ENCODE measurements around the gene HYKK. TPM values are rescaled to one million over a fixed set of nuclear protein-coding genes. Genes with fewer than 3 reads are reported as not detected.

Gene HYKK
- total and polyA plus RNA-seq, 9 of the 15 experiments (the other 6 are each of a cell fraction or from before 2014, with no cell fraction given): 1.9 to 6.1 (median 4.3) TPM

- ChIA-PET POLR2A (interaction anchor here (0.6 to 2.8 kb wide), 4 partner anchors 9 to 87 kb away, joined by 3 to 6 read pairs (median 4); no protein-coding TSS in a partner anchor), CTCF (ENCODE audit: low intra/inter-chr PET ratio) (no interaction called here)
- in situ Hi-C loops (cut with MboI) (no loop called here), intact Hi-C loops (cut with micrococcal nuclease) (no loop called here)
- no peaks in the 10 kb centered on the region for H4K20me1 ChIP-seq (replicated peaks; ENCODE audit: control insufficient read depth, insufficient read depth, low read length)
- H3K36me3 ChIP-seq (ENCODE audit: control insufficient read depth, insufficient read depth, low read length): peaks cover 20% of the 10 kb centered on the region; the same call in 2 of the 3 replicates
- H2AFZ ChIP-seq (ENCODE audit: low read depth, low read length): peak overlapping the region; percentile 58
- FAIRE-seq (peak; percentile 19), DNase-seq (ENCODE audit: extremely low read depth in 1 of 4, low spot score in 3 of 4) (no peak), ATAC-seq (no peak)
- H3K79me2 ChIP-seq (ENCODE audit: control insufficient read depth, insufficient read depth, low read length): peaks cover 32% of the 10 kb centered on the region
- 27% methylated on average over 1 of the region's 1 CpG for WGBS (ENCODE audit: insufficient coverage, low coverage, missing lambda C conversion rate)
- no peak overlapping the region for H3K27ac ChIP-seq (ENCODE audit: extremely low read depth, low read depth, low read length)
- BruUV-seq (replicated peaks): no TSS peak
- H3K4me2 ChIP-seq (ENCODE audit: insufficient read depth, low read length): no peak overlapping the region
- H3K9me3 ChIP-seq (replicated peaks; ENCODE audit: control insufficient read depth, insufficient read depth, low read depth, low read length): no peaks in the 10 kb centered on the region
- H3K4me3 ChIP-seq: no peak overlapping the region
- no peaks in the 10 kb centered on the region for H3K27me3 ChIP-seq (ENCODE audit: control insufficient read depth in 2 of 2, insufficient read depth in 2 of 2, low read length in 2 of 2)
- H3K9me1 ChIP-seq (ENCODE audit: control insufficient read depth, insufficient read depth, low read length): no peaks in the 10 kb centered on the region
- H3K9ac ChIP-seq (ENCODE audit: insufficient read depth in 1 of 2, low read depth in 2 of 2, low read length in 2 of 2): no peak overlapping the region; a peak in 1 of 4 replicates
- H3K4me1 ChIP-seq (replicated peaks in 1 of 2; ENCODE audit: control insufficient read depth in 2 of 2, insufficient read depth in 2 of 2, low read length in 2 of 2): peaks cover 3% of the 10 kb centered on the region in 2 experiments; a peak in 2 of 5 replicates
- TF ChIP-seq TFE3 (CRISPR knock-in tag; IDR thresholded peaks at IDR 0.05) (peak; percentile 82), POLR2H (tag; IDR thresholded peaks at IDR 0.05; ENCODE audit: low read depth) (no peak), ZNF431 (CRISPR knock-in tag; IDR thresholded peaks at IDR 0.05) (no peak), L3MBTL2 (IDR thresholded peaks at IDR 0.05) (no peak), HBP1 (CRISPR knock-in tag; IDR thresholded peaks at IDR 0.05) (no peak), MYNN (IDR thresholded peaks at IDR 0.05) (no peak), MYNN (CRISPR knock-in tag; IDR thresholded peaks at IDR 0.05) (no peak), NFXL1 (CRISPR knock-in tag; IDR thresholded peaks at IDR 0.05) (no peak), EGR1 (conservative IDR thresholded peaks at IDR 0.05) (no peak), POLR2G (IDR thresholded peaks at IDR 0.05; ENCODE audit: low read depth, low read length) (no peak), ZFPM2 (CRISPR knock-in tag; IDR thresholded peaks at IDR 0.05) (no peak), ZFX (CRISPR knock-in tag; IDR thresholded peaks at IDR 0.05) (peak; percentile 43; the same call in 1 of the 2 replicates), ZNF133 (CRISPR knock-in tag; IDR thresholded peaks at IDR 0.05) (no peak), DIDO1 (tag; IDR thresholded peaks at IDR 0.05; ENCODE audit: low read depth) (no peak), NBN (IDR thresholded peaks at IDR 0.05; ENCODE audit: low read depth) (no peak), ZNF518B (CRISPR knock-in tag; IDR thresholded peaks at IDR 0.05) (no peak), MAFG (tag; conservative IDR thresholded peaks at IDR 0.05) (no peak)
Observed at GRCh38 chr15:78538358-78538757, 31.0 kb downstream of the HYKK start.
